Measurements from ENCODE around the gene MYH15. TPM values are rescaled to one million over a fixed set of nuclear protein-coding genes. Genes with fewer than 3 reads are reported as not detected.

MYH15 gene
- total RNA-seq, 1 donor: 0.36 TPM

DNA sequence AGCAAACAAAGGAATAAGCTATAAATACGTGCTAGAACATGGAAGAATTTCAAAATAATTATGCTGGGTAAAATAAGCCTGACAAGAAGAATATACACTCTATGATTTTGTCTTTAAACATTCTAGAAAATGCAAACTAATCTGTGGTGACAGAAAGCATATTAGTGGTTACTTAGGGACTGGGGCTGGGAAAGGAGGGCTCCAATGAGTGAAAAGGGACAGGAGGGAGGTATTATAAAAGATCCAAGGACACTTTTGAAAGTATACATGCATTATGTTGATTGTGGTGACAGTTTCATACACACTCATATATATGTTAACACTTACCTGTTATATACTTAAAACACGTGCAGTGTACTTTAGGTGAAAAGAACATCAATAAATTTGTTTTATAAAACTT lies 23.0 kb downstream of the MYH15 start:
- Histone ChIP-seq H2AFZ (ENCODE audit: low read length) (no peak overlapping the region), H3K36me3 (ENCODE audit: insufficient read depth, low read length) (no peaks in the 10 kb centered on the region), H3K27me3 (ENCODE audit: insufficient read depth, low read length) (no peaks in the 10 kb centered on the region), H3K9me3 (ENCODE audit: low read depth, low read length) (no peaks in the 10 kb centered on the region), H3K4me3 (ENCODE audit: insufficient read depth, low read length) (no peak overlapping the region), H3K79me2 (ENCODE audit: insufficient read depth, low read length) (no peaks in the 10 kb centered on the region), H4K20me1 (ENCODE audit: insufficient read depth, low read length) (no peaks in the 10 kb centered on the region), H3K4me2 (ENCODE audit: insufficient read depth, low read length) (no peak overlapping the region), H3K27ac (ENCODE audit: low read depth, low read length) (no peak overlapping the region), H3K4me1 (ENCODE audit: insufficient read depth, low read length) (peaks cover 25% of the 10 kb centered on the region)
- DNase-seq (ENCODE audit: insufficient read length, low spot score, missing footprints): no peak
- TF ChIP-seq, protein P1, sequence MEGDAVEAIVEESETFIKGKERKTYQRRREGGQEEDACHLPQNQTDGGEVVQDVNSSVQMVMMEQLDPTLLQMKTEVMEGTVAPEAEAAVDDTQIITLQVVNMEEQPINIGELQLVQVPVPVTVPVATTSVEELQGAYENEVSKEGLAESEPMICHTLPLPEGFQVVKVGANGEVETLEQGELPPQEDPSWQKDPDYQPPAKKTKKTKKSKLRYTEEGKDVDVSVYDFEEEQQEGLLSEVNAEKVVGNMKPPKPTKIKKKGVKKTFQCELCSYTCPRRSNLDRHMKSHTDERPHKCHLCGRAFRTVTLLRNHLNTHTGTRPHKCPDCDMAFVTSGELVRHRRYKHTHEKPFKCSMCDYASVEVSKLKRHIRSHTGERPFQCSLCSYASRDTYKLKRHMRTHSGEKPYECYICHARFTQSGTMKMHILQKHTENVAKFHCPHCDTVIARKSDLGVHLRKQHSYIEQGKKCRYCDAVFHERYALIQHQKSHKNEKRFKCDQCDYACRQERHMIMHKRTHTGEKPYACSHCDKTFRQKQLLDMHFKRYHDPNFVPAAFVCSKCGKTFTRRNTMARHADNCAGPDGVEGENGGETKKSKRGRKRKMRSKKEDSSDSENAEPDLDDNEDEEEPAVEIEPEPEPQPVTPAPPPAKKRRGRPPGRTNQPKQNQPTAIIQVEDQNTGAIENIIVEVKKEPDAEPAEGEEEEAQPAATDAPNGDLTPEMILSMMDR (IDR thresholded peaks at IDR 0.05; ENCODE audit: extremely low read depth, low read depth, low read length): no peak

DNA sequence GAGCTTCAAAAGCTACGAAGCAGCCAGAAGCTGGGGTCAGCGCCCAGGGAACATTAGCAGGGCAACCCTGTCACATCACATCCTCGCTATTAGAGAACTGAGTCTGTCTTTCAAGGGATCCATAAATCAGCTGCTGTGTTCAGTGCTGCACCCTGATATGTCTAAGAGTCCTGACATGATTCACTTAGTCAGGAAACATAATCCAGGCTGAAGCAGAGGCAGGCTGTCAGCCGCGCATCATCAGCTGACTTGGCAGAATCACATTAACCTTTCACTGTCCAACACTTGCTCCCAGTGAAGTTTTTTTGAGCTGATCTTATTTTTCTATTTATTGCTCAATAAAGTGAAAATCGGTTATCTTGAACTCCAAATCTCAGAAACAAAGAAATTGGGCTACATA lies 23.5 kb downstream of the MYH15 start:
- H3K4me2 ChIP-seq (ENCODE audit: insufficient read depth, low read length): peak overlapping the region; percentile 66
- peak; percentile 47 for DNase-seq (ENCODE audit: insufficient read length, low spot score, missing footprints)
- H3K79me2 ChIP-seq (ENCODE audit: insufficient read depth, low read length): no peaks in the 10 kb centered on the region
- no peak overlapping the region for H3K4me3 ChIP-seq (ENCODE audit: insufficient read depth, low read length)
- H3K9me3 ChIP-seq (ENCODE audit: low read depth, low read length): no peaks in the 10 kb centered on the region
- peaks cover 25% of the 10 kb centered on the region for H3K4me1 ChIP-seq (ENCODE audit: insufficient read depth, low read length)
- TF ChIP-seq, protein P1 (IDR thresholded peaks at IDR 0.05; ENCODE audit: extremely low read depth, low read depth, low read length): no peak
- H3K27me3 ChIP-seq (ENCODE audit: insufficient read depth, low read length): no peaks in the 10 kb centered on the region
- H3K36me3 ChIP-seq (ENCODE audit: insufficient read depth, low read length): no peaks in the 10 kb centered on the region
- H2AFZ ChIP-seq (ENCODE audit: low read length): peak overlapping the region; percentile 77
- H3K27ac ChIP-seq (ENCODE audit: low read depth, low read length): peak overlapping the region; percentile 22
- H4K20me1 ChIP-seq (ENCODE audit: insufficient read depth, low read length): no peaks in the 10 kb centered on the region

DNA sequence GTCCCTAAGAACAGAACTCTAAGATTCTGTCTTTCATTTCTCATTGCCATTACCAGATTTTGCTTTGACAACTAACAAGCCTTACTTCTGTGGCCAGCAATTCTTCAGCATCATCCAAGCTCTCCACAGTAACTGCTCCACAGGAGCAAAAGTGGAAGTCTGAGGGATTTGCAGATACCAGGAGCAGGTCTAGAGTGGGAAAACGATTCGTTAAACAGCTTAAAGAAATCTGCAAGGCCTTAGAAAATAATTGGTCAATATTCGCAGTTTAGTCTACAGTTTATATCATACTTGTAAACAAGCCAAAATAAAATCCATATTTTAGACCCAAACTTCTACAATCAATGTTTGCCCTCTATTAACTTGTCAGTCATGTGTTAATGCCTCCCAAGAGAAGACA lies 24.1 kb downstream of the MYH15 start:
- Histone ChIP-seq H3K9me3 (ENCODE audit: low read depth, low read length) (no peaks in the 10 kb centered on the region), H3K4me3 (ENCODE audit: insufficient read depth, low read length) (no peak overlapping the region), H3K4me2 (ENCODE audit: insufficient read depth, low read length) (no peak overlapping the region), H4K20me1 (ENCODE audit: insufficient read depth, low read length) (no peaks in the 10 kb centered on the region), H3K27me3 (ENCODE audit: insufficient read depth, low read length) (no peaks in the 10 kb centered on the region), H3K27ac (ENCODE audit: low read depth, low read length) (no peak overlapping the region), H2AFZ (ENCODE audit: low read length) (peak overlapping the region; percentile 37), H3K79me2 (ENCODE audit: insufficient read depth, low read length) (no peaks in the 10 kb centered on the region), H3K4me1 (ENCODE audit: insufficient read depth, low read length) (peaks cover 25% of the 10 kb centered on the region), H3K36me3 (ENCODE audit: insufficient read depth, low read length) (no peaks in the 10 kb centered on the region)
- TF ChIP-seq, protein P1 (IDR thresholded peaks at IDR 0.05; ENCODE audit: extremely low read depth, low read depth, low read length): no peak
- peak; percentile 18 for DNase-seq (ENCODE audit: insufficient read length, low spot score, missing footprints)

- no peaks in the 10 kb centered on the region for H4K20me1 ChIP-seq (ENCODE audit: insufficient read depth, low read length)
- TF ChIP-seq, protein P1 (IDR thresholded peaks at IDR 0.05; ENCODE audit: extremely low read depth, low read depth, low read length): no peak
- no peak overlapping the region for H3K4me2 ChIP-seq (ENCODE audit: insufficient read depth, low read length)
- H3K36me3 ChIP-seq (ENCODE audit: insufficient read depth, low read length): no peaks in the 10 kb centered on the region
- peaks cover 25% of the 10 kb centered on the region for H3K4me1 ChIP-seq (ENCODE audit: insufficient read depth, low read length)
- H3K27ac ChIP-seq (ENCODE audit: low read depth, low read length): no peak overlapping the region
- no peaks in the 10 kb centered on the region for H3K9me3 ChIP-seq (ENCODE audit: low read depth, low read length)
- H3K4me3 ChIP-seq (ENCODE audit: insufficient read depth, low read length): no peak overlapping the region
- H2AFZ ChIP-seq (ENCODE audit: low read length): peak overlapping the region; percentile 67
- H3K27me3 ChIP-seq (ENCODE audit: insufficient read depth, low read length): no peaks in the 10 kb centered on the region
- no peaks in the 10 kb centered on the region for H3K79me2 ChIP-seq (ENCODE audit: insufficient read depth, low read length)
- DNase-seq (ENCODE audit: insufficient read length, low spot score, missing footprints): no peak
These were observed 25.2 kb downstream of the MYH15 start for GRCh38 chr3:108485146-108485545.

Data from osteoblast (primary cell).